Progenitor cell of endocrine pancreas (in vitro differentiated cells): ENCODE measurements around the gene NECAB3. TPM values are rescaled to one million over a fixed set of nuclear protein-coding genes. Genes with fewer than 3 reads are reported as not detected.
"Not testable (repeated sequence)": the region's sequence is repeated elsewhere in the genome, so short reads cannot be mapped to it uniquely, and the experiment has no call there.

Source experiments
- DNase-seq: peaks from one replicate; pipeline ENCODE4 v3.0.0; 2021; ENCODE audit warnings: low spot score; ENCODE audit not compliant: unreplicated experiment
- H3K27ac Mint-ChIP-seq: 2 replicates; pipeline ENCODE4 v1.8.0; 2021; ENCODE audit warnings: mild to moderate bottlenecking, moderate library complexity, mixed read lengths
- H3K27me3 Mint-ChIP-seq: 2 replicates; pipeline ENCODE4 v1.8.0; 2021; ENCODE audit warnings: mixed read lengths
- H3K36me3 Mint-ChIP-seq: 2 replicates; pipeline ENCODE4 v1.8.0; 2022; ENCODE audit warnings: mixed read lengths; ENCODE audit not compliant: insufficient read depth
- H3K4me1 Mint-ChIP-seq: 2 replicates; pipeline ENCODE4 v1.8.0; 2021; ENCODE audit warnings: low read depth, mixed read lengths
- H3K4me3 Mint-ChIP-seq: 2 replicates; pipeline ENCODE4 v1.8.0; 2021; ENCODE audit warnings: low read depth, mild to moderate bottlenecking, moderate library complexity, mixed read lengths
- H3K9me3 Mint-ChIP-seq: 2 replicates; pipeline ENCODE4 v1.8.0; 2021; ENCODE audit warnings: low read depth, mixed read lengths
- CTCF ChIP-seq: fragments of 200-600 bp; sonication (generic); IDR thresholded peaks from one replicate; pipeline ENCODE4 v1.5.0; 2021; ENCODE audit warnings: antibody characterized with exemption, mild to moderate bottlenecking; ENCODE audit not compliant: unreplicated experiment
- total RNA-seq: library from RNA; stranded (reverse); gene quantifications from 2 replicates; pipeline ENCODE4 v1.2.1, GENCODE V29; 2021

The NECAB3 gene
- total RNA-seq, 1 donor from 2014 or later, result 68.3 TPM

- H3K36me3 Mint-ChIP-seq, result peaks cover 12% of the 10 kb centered on the region
- peak overlapping the region; percentile 4 for H3K27ac Mint-ChIP-seq
- no peaks in the 10 kb centered on the region for H3K27me3 Mint-ChIP-seq
- H3K4me3 Mint-ChIP-seq, result no peak overlapping the region
- no peak for TF ChIP-seq CTCF
- no peak for DNase-seq
- peaks cover 59% of the 10 kb centered on the region for H3K4me1 Mint-ChIP-seq
- no peaks in the 10 kb centered on the region for H3K9me3 Mint-ChIP-seq
These were observed 24.0 kb downstream of the NECAB3 start for GRCh38 chr20:33650111-33650752.

GRCh38 chr20:33649201-33649681, 25.0 kb downstream of the NECAB3 start:
- Mint-ChIP-seq H3K36me3 (peaks cover 18% of the 10 kb centered on the region), H3K4me1 (peaks cover 49% of the 10 kb centered on the region), H3K27ac (peak overlapping the region; percentile 84), H3K27me3 (no peaks in the 10 kb centered on the region), H3K9me3 (no peaks in the 10 kb centered on the region), H3K4me3 (no peak overlapping the region)
- TF ChIP-seq CTCF, result no peak
- no peak for DNase-seq

- Mint-ChIP-seq H3K4me3 (no peak overlapping the region), H3K36me3 (peaks cover 20% of the 10 kb centered on the region), H3K9me3 (no peaks in the 10 kb centered on the region), H3K27me3 (no peaks in the 10 kb centered on the region), H3K4me1 (peaks cover 41% of the 10 kb centered on the region), H3K27ac (no peak overlapping the region)
- TF ChIP-seq CTCF, result no peak
- no peak for DNase-seq
These were observed 25.7 kb downstream of the NECAB3 start for GRCh38 chr20:33648396-33649004.

- Mint-ChIP-seq H3K36me3 (peaks cover 20% of the 10 kb centered on the region), H3K27ac (no peak overlapping the region), H3K27me3 (no peaks in the 10 kb centered on the region), H3K4me3 (no peak overlapping the region), H3K9me3 (no peaks in the 10 kb centered on the region), H3K4me1 (peaks cover 34% of the 10 kb centered on the region)
- no peak for DNase-seq
- TF ChIP-seq CTCF, result no peak
These were observed 26.4 kb downstream of the NECAB3 start for GRCh38 chr20:33647603-33648395.

GRCh38 chr20:33646959-33647602, 27.1 kb downstream of the NECAB3 start:
- not testable (repeated sequence) for H3K27ac Mint-ChIP-seq, H3K4me3 Mint-ChIP-seq, H3K27me3 Mint-ChIP-seq, H3K9me3 Mint-ChIP-seq, DNase-seq
- Mint-ChIP-seq H3K4me1 (peaks cover 28% of the 10 kb centered on the region), H3K36me3 (peaks cover 21% of the 10 kb centered on the region)
